Uterus (tissue), 4 donors: ENCODE measurements around the gene NCOA3. TPM values are rescaled to one million over a fixed set of nuclear protein-coding genes. Genes with fewer than 3 reads are reported as not detected.
A peak's percentile ranks its signal among the peaks of the same experiment; 100 is the strongest.

ENCODE experiments used
- DNase-seq, 2 donors: peaks; one replicate each; pipeline ENCODE4 v3.0.0-alpha.2; 2019 to 2020
- H3K27ac ChIP-seq, 2 donors: fragments of 200-600 bp; sonication (generic); 1 replicate in 1 of 2; 2 replicates in 1 of 2; pipeline ENCODE4 v1.5.1; 2016 to 2018
- H3K27me3 ChIP-seq, 2 donors: fragments of 200-600 bp; sonication (generic); one replicate each; pipeline ENCODE4 v1.5.1; 2018 to 2019; ENCODE audit warnings: control low read depth in 1 of 2
- H3K36me3 ChIP-seq, 2 donors: fragments of 200-600 bp; sonication (generic); one replicate each; pipeline ENCODE4 v1.5.1; 2019; ENCODE audit warnings: control low read depth in 1 of 2
- H3K4me1 ChIP-seq, 2 donors: fragments of 200-600 bp; sonication (generic); one replicate each; pipeline ENCODE4 v1.5.1; 2018 to 2019; ENCODE audit warnings: control low read depth in 1 of 2
- H3K4me3 ChIP-seq, 2 donors: fragments of 200-600 bp; sonication (generic); 1 replicate in 1 of 2; 2 replicates in 1 of 2; pipeline ENCODE4 v1.5.1; 2018 to 2019; ENCODE audit warnings: mild to moderate bottlenecking in 1 of 2
- H3K9me3 ChIP-seq, 2 donors: fragments of 200-600 bp; sonication (generic); one replicate each; pipeline ENCODE4 v1.5.1; 2019; ENCODE audit warnings: control low read depth in 1 of 2
- POLR2A ChIP-seq, 2 donors: fragments of 450-650 bp; IDR thresholded peaks; one replicate each; pipeline ENCODE4 v1.6.1; 2016; ENCODE audit warnings: antibody characterized with exemption in 2 of 2, mild to moderate bottlenecking in 1 of 2, moderate library complexity in 1 of 2
- intact Hi-C: fragments of 100-400 bp; cut with DNase I; formaldehyde crosslinking; loops from one replicate; pipeline ENCODE4 v1.15.1; 2023; ENCODE audit warnings: low total_unique reads
- total RNA-seq, 4 donors: library from RNA; depleted of rRNA in 3 of 4; stranded (reverse); fragments of >200 nt in 3 of 4; gene quantifications; one replicate each; pipeline versions ENCODE4 v1.1.0 to v1.2.4, GENCODE V29; 2014 to 2023
- TF ChIP-seq, protein P1 (sequence below), 4 experiments: fragments of 200-600 bp in 2 of 4; fragments of 450-650 bp in 2 of 4; sonication (generic) in 2 of 4; IDR thresholded peaks; one replicate each; pipeline ENCODE4 v1.5.1; 2016 to 2019; ENCODE audit warnings: antibody characterized with exemption in 4 of 4, mild to moderate bottlenecking in 2 of 4, moderate library complexity in 1 of 4
- donor health status: DM: yes; HTN: yes; CAD: no.

NCOA3 gene
- total RNA-seq, 4 donors from 2014 or later: 27.9 to 59.2 (median 44.2) TPM

GRCh38 chr20:47684306-47685080 lies 182.8 kb downstream of the NCOA3 start:
- no peaks in the 10 kb centered on the region for H3K27me3 ChIP-seq
- DNase-seq: no peak
- H3K27ac ChIP-seq: no peak overlapping the region
- peaks cover 3 to 13% of the 10 kb centered on the region in 2 donors for H3K4me1 ChIP-seq
- no peaks in the 10 kb centered on the region for H3K36me3 ChIP-seq
- H3K9me3 ChIP-seq: no peaks in the 10 kb centered on the region
- intact Hi-C loops: no loop called here
- TF ChIP-seq, protein P1, sequence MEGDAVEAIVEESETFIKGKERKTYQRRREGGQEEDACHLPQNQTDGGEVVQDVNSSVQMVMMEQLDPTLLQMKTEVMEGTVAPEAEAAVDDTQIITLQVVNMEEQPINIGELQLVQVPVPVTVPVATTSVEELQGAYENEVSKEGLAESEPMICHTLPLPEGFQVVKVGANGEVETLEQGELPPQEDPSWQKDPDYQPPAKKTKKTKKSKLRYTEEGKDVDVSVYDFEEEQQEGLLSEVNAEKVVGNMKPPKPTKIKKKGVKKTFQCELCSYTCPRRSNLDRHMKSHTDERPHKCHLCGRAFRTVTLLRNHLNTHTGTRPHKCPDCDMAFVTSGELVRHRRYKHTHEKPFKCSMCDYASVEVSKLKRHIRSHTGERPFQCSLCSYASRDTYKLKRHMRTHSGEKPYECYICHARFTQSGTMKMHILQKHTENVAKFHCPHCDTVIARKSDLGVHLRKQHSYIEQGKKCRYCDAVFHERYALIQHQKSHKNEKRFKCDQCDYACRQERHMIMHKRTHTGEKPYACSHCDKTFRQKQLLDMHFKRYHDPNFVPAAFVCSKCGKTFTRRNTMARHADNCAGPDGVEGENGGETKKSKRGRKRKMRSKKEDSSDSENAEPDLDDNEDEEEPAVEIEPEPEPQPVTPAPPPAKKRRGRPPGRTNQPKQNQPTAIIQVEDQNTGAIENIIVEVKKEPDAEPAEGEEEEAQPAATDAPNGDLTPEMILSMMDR (IDR thresholded peaks at IDR 0.05): no peak
- no peak for TF ChIP-seq POLR2A (IDR thresholded peaks at IDR 0.05)
- H3K4me3 ChIP-seq: no peak overlapping the region

DNA sequence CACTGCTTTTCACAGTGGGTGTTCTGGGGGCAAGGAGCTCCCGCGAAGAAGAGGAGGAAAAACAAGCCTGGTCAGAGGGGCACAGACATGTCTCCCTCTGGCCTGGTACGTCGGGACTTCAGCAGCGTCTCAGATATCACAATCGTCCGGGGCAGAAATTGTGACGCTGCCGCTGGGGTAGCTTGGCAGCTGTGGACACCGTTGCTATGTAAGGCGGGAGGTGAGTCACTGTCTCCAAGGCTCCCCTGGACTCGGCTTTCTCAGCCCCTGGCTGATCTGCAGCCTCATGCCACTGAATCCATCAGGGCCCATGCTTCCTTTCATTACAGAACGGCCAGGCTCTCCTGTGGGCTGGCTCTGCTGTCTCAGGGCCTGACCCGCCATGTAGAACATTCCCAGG lies 184.9 kb downstream of the NCOA3 start:
- intact Hi-C loops: no loop called here
- no peak for TF ChIP-seq POLR2A (IDR thresholded peaks at IDR 0.05)
- TF ChIP-seq, protein P1 (IDR thresholded peaks at IDR 0.05): no peak
- H3K4me1 ChIP-seq: peaks cover 3 to 13% of the 10 kb centered on the region in 2 donors
- DNase-seq: peak; percentile 54 to 62
- H3K4me3 ChIP-seq: no peak overlapping the region
- H3K27ac ChIP-seq: peak overlapping the region in 1 of 2 donors; percentile 49
- H3K27me3 ChIP-seq: no peaks in the 10 kb centered on the region
- no peaks in the 10 kb centered on the region for H3K36me3 ChIP-seq
- peaks cover 0 to 7% of the 10 kb centered on the region in 2 donors for H3K9me3 ChIP-seq

GRCh38 chr20:47687095-47687987 lies 185.7 kb downstream of the NCOA3 start:
- no peak overlapping the region for H3K4me3 ChIP-seq
- peaks cover 0 to 15% of the 10 kb centered on the region in 2 donors for H3K9me3 ChIP-seq
- peaks cover 3 to 6% of the 10 kb centered on the region in 2 donors for H3K4me1 ChIP-seq
- H3K27me3 ChIP-seq: no peaks in the 10 kb centered on the region
- intact Hi-C loops: no loop called here
- no peak for DNase-seq
- H3K27ac ChIP-seq: no peak overlapping the region
- H3K36me3 ChIP-seq: no peaks in the 10 kb centered on the region
- TF ChIP-seq, protein P1 (IDR thresholded peaks at IDR 0.05): no peak
- TF ChIP-seq POLR2A (IDR thresholded peaks at IDR 0.05): no peak

DNA sequence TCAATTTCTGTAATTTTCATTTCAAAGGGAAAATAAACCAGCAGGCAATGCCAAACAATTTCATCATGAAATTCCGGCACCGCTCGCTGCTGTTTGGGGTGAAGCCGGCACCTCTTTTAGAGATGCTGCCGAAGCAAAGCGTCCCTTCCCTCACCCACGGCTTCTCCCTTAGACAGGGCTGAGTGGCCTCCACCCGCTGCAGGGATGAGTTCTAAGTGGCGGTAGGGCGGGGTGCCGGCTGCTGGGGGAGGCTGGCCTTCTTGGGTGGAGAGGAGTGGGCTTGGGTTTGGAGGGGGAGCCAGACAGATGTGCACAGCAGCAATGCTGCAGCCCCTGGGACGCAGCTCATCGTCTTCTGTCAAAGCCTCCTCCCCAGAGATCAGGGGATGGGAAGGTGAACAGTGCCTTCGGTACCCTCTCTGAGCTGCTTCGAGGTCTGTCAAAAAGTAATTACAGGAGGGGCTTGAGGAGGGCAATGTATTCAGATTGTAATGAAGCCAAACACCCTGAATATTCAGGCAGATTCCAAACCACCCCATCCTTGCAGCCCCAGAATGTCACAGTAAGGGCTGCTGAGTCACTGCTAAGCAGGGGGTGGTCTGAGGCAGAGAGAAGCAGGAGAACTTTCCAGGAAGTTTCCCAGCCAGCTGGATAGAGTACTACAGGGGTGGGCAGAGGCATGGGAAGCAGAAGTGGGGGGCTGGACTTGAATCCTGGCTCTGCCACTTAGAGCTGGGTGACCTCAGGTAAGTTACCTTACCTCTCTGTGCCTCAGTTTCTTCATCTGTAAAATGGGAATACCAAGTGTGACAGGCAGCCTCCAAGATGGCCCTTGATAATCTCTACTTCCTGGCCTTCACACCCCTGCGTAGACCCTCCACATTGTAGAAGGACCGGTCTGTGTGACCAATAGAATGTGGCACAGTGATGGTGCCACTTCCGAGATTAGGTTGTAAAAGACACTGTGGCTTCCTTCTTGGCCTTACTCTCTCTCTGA lies 187.0 kb downstream of the NCOA3 start:
- Histone ChIP-seq H3K9me3 (peaks cover 0 to 19% of the 10 kb centered on the region in 2 donors), H3K27me3 (no peaks in the 10 kb centered on the region), H3K27ac (no peak overlapping the region), H3K4me1 (no peaks in the 10 kb centered on the region), H3K36me3 (no peaks in the 10 kb centered on the region), H3K4me3 (no peak overlapping the region)
- TF ChIP-seq, protein P1 (IDR thresholded peaks at IDR 0.05): no peak
- no peak for TF ChIP-seq POLR2A (IDR thresholded peaks at IDR 0.05)
- DNase-seq: no peak
- intact Hi-C loops: no loop called here
